NCI-H187 treated with DMSO at 0.1 percent for 48 hours (cell line): ENCODE data around the gene ADAMTS16.

ENCODE experiments used
- DNase-seq: peaks from one replicate; lab custom pipeline; 2025; lab: John Stamatoyannopoulos, UW

The ADAMTS16 gene

DNA sequence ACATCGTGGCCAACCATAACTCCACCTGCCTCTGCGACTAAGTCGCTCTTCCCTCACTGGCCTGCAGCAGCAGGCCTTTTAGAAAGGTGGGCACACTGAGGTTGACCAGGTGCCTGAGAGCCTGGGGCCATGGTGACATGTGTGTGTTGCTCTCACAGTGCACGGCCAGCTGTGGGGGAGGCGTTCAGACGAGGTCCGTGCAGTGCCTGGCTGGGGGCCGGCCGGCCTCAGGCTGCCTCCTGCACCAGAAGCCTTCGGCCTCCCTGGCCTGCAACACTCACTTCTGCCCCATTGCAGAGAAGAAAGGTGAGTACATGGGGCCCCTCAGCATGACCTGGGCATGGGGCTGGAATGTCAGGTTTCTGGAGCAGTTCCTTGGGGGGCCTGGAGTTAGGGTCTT, 177.8 kb downstream of the ADAMTS16 start:
- no peak for DNase-seq

DNA sequence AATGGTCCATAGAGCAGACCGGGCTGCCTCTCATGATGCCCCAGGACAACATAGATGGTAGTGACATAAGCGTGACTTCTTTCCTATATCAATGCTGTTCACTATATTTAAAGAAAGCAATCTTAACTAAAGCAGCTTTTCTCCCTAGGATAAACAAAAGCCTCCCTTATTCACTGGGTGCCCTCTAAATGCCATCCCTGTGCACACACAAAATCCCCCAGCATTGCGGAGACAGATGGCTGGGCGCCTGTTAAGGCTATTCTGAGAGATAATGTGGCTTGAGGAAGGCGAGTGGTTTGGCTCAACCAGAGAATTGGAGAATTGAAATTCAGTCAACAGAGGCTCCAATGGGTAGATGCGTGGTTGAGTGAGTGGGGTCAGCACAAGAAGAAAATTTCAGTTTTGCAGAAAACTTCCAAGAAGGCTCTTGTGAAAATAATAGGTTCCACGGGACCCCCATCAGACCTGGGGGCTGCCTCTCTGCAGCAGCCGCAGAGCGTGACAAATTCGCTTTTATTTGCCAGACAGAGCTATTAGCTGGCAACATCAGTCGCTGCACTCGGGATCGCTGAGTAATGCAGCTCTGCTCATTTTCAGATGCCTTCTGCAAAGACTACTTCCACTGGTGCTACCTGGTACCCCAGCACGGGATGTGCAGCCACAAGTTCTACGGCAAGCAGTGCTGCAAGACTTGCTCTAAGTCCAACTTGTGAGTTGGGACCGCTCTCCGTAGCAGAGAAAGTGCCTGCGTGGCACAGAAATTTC, 178.5 kb downstream of the ADAMTS16 start:
- DNase-seq, result no peak

DNA sequence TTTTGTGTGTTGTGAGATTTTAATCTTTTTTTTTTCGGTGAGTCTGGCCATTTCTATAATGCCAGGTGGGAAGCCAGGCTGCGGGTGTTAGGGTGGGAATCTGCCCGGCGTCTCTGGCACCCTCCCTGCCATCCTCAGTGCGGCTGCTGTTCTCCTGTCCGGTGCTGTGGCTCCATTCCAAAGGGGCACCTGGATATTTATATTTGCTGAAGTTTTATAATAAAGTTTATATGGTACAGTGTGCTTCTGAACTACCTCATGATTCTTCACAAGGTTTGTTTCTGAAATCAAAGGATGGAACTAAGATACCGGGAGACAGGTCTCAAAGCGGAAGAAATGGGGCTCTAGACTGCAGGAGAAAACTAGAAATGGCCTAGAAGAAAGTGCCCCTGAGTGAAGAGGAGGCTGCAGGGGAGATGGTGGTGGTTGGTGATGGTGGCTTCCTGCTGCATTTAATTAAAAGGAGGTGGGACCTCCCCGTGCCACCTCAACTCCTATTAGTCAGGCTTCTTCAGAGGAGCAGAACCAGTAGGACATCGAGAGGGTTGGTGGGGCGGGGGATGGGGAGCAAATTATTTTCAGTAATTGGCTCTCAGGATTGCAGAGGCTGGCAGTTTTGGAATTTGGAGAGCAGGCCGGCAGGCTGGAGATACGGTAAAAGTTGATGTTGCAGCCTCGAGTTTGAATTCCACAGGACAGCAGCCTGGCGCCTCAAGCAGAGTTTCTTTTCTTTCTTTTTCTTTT, 180.1 kb downstream of the ADAMTS16 start:
- no peak for DNase-seq

DNA sequence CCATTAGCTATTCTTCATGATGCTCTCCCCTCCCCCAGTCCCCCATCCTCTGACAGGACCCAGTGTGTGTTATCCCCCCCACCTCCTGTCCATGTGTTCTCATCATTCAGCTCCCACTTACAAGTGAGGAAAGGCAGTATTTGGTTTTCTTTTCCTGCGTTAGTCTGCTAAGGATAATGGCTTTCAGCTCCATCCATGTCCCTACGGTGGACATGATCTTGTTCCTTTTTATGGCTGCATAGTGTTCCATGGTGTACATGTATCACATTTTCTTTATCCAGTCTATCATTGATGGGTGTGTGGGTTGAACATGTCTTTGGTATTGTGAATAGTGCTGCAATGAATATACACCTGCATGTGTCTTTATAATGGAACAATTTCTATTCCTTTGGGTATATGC, 181.0 kb downstream of the ADAMTS16 start:
- DNase-seq, result no peak

DNA sequence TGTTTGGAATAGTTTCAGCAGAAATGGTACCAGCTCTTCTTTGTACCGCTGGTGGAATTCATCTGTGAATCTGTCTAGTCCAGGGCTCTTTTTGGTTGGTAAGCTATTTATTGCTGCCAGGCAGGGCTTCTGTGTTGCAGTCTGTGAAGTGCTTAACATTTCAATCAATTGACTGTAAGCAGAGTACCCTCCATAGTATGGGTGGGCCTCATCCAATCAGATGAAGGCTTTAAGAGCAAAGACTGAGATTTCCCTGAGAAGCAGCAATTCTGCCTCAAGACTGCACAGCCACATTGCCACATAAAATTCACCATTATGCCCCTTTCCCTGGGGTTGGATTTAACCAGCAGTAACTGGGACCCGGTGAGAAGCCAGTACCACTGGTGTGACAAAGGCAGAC, 183.4 kb downstream of the ADAMTS16 start:
- DNase-seq, result no peak

DNA sequence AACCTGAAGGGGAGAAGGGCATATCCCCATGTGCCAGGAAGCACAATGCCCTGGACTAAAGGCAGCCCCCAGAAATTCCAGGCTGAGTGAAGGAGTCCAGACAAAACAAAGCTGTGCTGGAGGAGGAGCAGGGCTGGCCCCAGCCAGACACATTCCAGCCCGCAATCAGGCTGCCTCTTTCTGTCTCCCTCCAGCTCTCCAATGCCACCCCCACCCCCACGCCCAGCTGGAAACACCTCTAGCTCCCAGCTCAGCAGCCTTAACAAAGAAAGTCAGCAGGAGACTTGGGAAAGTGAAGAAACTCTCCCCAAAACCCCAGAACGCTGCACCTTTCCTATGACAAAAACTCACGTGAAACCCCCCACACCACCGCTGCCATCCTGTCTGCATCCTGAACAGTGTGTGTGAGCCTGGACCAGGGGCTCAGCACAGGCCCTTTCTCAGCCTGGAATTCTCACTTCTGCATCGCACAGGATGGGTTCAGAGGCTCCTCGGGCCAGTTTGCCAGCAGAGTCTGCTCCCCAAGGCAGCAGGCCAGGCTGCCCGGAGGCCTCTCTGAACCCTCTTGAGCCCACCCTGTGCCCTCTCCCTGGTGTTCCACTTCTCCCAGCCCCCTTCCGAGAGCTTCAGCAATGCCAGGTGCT, 186.1 kb downstream of the ADAMTS16 start:
- no peak for DNase-seq

DNA sequence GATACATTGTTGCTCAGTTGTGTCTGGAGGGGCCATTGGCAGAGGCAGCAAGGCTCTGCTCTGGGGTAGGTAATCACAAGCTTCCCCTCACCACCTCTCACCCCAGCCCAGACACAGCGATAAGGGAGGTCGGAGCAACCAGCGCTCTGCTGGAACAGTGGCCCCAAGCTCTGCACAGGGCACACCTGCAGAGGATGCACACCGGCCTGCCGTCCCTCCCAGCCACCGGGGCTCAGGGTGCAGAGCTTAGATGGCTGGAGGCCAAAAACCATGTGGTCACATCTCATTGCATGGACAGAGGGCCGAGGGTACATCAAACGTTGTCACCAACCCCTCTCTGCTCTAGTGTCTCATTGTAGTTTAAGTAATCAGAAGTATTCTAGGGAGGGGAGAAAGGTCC, 187.0 kb downstream of the ADAMTS16 start:
- DNase-seq, result no peak

DNA sequence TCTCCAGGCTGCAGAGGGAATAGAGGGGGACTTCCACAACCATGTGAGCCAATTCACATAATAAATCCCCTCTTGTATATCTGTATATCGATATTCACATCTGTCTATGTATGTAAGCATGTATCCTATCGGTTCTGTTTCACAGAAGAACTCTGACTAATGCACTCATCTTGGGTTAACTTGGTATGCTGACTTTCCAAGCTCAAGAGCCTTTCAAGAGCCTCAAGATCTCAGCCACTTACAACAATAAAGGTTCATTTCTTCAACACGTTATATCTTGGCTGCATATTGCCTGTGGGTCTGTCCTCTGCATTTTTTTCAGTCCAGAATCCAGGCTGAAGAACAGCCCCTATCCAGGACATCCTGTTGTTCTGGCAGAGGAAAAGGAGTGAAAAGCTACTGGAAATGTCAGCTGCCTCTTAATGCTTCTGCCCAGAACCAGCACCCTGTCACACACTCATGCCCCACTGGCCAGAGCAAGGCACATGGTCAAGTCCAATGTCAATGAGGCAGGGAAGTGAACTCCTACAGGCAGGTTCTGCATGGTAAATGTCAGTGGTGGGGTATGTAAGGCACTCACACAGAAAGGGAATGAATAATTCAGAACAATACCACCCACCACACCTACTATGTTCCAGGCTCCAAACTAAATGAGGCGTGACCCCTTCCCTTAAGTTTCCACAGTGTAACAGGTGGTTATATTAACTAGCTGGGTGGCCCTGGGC, 190.8 kb downstream of the ADAMTS16 start:
- DNase-seq, result no peak

DNA sequence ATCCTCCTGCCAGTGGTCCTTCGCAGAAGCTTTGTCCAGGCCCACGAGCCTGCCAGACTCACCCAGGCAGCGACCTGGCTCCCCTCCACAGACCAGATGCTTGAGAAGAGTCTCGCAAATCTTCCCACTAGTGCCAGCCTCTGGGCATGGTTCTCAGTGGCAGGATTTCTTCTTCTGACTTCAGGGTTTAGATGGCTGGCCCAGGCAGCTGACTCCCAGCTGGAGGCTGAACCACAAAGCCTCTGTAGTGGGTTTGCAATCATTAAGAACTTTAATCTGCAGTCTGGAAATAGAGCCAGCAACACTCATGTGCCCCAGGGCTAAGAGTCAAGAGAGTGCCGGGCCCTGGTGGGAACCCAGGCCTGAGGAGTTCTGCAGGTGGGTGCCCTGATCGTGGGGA, 191.7 kb downstream of the ADAMTS16 start:
- no peak for DNase-seq

DNA sequence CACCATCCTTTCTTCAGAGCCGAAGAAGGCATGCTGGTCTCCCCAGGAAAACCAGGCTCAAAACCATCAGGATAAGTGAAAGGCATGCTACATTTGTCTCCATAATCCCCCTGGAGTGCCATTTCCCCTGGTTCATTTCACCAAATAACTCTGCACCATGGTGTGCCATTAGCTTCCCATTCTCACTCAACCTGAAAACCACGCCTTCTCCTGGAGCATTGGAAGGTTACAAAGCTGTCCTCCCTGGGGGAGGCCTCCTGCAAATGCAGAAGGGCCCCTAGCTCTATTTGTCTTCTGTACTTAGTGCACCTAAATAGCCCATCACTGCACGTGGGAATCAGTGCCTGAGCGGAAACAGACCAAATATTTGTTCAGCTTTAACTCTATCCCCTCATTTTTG, 192.2 kb downstream of the ADAMTS16 start:
- peak; percentile 80 for DNase-seq

DNA sequence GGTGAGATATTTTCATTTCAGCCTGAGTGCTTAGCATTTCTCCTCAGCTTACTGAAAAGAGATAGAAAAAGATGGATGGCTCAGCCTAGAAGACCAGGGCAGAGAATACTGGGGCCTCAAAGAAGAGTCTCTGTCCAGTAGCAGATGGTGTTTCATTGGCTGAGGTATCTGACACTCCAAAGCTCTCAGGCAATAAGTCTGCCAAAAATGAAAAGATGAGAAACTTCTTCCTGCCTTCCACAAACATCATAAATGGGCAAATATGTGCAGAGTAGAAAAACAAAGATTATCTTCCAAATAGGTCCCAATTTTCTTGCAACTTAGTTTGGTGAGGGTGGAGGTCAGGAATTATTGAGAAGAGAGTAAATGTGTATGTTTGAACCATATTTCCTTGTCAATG, 195.0 kb downstream of the ADAMTS16 start:
- no peak for DNase-seq

DNA sequence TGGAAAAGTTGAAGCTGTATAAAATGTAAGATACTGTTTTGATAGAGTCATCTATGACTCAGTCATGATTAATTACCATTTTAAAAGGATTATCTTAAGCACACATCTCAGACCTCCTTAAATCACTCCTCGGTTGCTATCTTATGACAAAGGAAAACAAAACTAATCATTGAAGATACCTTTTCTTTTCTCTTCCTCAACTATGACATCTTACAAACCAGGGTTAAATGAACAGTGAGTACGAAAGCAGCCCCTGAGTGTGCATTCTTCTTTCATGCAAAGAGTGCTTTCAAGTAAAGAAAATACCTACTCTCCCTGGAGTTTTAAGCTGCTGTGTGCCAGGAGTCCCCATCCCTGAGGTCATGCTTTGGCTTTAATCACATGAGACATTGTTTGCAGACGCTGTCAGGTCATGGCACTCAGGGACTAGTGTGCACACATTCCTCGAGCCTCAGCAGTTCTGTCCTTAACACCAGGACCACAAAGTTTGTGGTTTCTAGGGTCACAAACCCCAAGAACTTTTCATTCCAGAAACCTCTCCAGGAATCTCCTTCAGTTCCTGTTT, 195.7 kb downstream of the ADAMTS16 start:
- no peak for DNase-seq

DNA sequence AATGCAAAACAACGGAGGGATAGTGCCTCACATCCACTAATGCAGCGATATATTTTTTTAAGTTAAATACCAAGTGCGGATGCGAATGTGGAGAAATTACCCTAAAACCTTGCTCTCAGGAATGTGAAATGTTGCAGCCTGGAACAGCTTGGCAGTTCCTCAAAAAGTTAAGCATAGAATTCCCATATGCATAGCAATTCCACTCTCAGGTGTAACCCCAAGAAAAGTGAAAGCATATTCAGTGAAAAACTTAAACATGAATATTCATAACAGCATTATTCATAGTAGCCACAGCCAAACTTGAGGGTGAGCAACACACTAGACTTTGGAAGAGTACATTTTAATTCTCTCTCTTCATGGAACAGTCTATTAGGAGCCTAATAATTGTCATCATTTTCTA, 199.1 kb downstream of the ADAMTS16 start:
- no peak for DNase-seq

DNA sequence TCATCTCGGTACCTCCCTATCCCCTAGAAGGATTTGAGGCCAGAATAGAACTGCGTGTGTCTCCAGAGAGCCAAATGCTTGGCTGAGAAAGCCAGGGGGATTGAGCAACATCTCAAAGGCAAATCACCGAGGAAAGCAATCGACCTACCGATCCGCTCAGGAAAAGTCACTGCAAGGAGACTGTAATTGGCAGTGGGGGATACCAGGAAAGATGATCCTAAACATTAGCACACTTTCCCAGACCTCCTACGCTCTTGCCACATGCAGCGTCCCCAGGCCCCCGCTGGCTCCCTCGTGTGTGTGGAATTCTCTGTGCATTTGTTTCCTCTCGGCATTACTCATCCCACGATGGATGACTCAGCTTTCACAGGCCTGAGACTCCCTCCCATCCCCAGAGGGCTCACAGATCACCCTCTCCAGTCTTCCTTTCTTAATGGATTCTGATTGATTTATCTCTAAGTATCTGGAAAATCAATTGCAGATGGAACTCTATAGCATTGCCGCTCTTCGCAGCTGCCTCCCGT, 200.1 kb downstream of the ADAMTS16 start:
- no peak for DNase-seq

DNA sequence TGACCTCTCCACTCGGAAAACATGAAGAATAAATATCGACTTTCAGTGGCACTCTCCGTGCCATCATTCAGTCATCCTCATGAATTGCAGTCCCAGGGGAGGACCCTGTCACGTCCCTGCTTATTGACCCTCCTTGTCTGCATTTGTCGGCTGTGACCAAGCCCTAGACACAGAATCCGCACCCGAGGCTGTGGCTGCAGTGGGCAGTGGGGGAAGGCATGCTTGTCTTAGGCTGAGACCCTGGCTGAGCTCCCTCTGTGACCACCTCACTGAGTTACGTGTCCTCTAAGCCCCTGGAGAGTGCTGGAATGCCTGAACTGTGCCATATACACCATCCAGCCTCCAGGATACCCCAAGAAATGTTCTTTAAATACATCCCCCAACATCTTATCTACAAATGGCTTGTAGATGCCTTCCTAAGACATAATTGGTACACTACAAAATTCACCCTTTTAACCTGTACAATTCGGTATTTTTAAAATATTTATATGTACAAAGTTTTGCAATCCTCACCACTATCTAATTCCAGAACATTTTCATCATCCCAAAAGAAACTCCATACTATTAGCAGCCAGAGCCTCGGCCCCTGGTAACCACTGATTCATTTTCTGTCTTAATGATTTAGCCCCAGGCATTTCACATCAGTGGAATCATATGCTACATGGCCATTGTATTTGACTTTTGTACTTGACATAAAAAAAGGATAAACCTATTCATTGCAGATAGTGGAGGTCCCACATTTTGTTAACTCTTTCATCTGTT, 201.6 kb downstream of the ADAMTS16 start:
- DNase-seq, result no peak

DNA sequence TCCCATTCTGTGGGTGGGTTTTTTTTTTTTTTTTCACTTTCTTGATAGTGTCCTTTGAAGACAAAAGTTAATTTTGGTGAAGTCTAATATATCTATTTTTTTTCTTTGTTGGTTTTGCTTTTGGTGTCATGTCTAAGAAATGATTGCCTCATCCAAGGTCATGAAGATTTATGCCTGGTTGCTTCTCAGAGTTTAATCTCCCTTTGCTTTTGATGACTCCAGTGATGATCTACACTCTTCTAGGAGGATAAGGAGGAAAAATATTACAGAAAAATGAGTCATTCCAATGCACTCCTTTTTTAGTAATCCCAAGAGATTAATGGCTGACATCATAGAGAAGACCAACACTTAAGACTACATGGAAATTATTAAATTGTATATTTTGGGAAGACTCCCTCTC, 202.7 kb downstream of the ADAMTS16 start:
- no peak for DNase-seq

DNA sequence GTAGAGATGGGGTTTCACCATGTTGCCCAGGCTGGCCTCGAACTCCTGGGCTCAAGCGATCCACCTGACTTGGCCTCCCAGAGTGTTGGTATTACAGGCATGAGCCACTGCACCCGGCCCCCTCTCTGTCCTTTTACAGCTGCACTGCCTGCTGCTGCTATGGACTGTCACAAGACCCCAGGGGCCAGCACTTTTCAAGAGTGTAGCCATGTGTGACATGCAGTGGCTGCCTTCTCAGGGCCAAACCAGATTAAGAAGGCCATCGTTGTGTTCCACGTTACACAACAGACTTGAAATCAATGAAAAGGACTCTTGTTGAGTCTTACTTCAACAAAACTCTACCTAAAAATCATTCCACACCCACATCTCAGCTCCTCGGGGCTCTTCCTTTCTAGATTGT, 203.4 kb downstream of the ADAMTS16 start:
- DNase-seq, result no peak

DNA sequence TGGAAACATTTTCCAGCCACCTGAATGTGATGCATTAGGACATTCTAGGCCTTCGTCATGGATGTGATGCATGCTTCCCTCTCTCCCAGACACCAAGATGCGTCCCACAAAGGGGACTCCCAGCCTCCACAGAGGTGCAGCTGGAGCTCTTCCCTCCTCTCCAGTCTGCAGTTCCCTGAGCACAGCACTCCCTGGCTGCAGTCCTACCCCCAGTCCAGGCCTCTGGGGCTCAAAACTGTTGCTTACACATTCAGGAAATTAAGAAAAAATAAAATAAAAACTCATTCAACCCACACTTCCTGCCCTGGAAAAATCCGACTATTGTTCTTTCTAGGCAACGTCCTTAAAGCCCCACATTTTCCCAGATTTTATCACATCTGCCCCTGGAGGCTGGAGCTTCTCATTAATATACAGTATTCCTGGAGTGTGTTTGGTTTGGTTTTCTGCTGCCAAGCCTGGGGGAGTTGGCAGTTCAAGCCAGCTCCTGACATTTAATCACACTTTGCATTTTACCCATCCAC, 204.0 kb downstream of the ADAMTS16 start:
- no peak for DNase-seq

DNA sequence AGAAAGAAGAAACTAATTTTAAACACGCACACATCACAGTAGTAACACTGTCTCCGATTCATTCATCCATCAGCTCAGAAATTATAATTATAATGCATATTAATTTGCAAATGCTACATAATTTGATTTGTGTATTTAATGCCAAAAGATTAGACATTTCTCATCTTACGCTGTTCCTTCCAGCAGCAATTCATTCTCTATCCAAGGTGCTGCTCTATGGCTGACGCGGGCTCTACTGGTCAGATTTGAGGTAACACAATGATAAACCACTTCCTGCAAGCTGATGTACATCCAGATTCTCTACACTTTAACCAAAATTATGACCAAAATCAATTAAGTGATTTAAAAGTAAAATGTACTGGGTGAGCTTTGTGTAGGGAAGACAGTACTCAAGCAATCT, 204.5 kb downstream of the ADAMTS16 start:
- DNase-seq, result no peak

DNA sequence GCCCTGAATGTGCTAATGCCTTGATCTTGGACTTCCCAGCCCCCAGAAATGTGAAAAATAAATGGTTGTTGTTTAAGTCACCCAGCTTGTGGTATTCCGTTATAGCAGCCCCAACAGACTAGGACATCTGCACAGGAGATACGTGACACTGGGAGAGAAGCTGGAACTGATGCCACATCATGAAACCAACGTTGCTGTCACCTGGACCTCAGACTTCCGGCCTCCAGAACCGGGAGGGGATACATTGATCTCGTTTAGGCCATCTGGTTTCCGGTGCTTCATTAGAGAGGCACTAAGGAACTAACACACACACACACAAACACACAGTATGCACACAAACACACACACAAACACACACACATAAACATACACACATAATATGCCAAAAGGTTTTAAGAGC, 207.3 kb downstream of the ADAMTS16 start:
- no peak for DNase-seq

DNA sequence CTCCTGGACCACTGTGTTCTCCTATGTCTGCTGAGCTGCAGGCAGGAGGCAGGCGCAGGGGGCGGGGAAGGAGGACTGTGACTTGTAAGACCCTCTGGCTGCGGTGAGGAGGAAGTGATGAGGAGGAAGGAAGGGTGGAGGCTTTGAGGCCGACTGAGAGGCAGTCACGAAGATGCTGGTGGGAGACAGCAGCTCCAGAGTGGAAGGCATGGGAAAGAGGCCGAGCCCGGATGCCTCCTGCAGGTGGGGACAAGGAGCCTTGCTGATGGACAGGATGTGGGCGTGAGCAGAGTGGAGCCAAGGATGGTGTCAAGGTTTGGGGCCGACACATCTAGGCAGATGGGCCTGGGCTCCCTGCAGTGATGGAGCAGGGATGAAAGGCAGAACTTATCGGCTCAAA, 208.0 kb downstream of the ADAMTS16 start:
- no peak for DNase-seq
